Astrocyte of the cerebellum (primary cell): ENCODE measurements around the gene BAZ2B.
"Not testable (repeated sequence)": the region's sequence is repeated elsewhere in the genome, so short reads cannot be mapped to it uniquely, and the experiment has no call there.

Experiments used
- DNase-seq: peaks from one replicate; pipeline ENCODE4 v3.0.0-alpha.2; 2011; ENCODE audit warnings: low read depth
- H3K4me3 ChIP-seq: 2 replicates; pipeline ENCODE4 v1.5.1; 2011; ENCODE audit warnings: mild to moderate bottlenecking, low read depth, low read length, moderate library complexity
- CTCF ChIP-seq: IDR thresholded peaks from 2 replicates; pipeline ENCODE4 v1.5.1; 2012; ENCODE audit warnings: low read length, low read depth, moderate library complexity, mild to moderate bottlenecking; ENCODE audit errors: missing control alignments
- in situ Hi-C: cut with HindIII; loops from 2 replicates; pipeline ENCODE4 v1.10.0; 2017; ENCODE audit warnings: low sequenced_read_pairs

Gene BAZ2B

GRCh38 chr2:159635006-159635789, 18.9 kb upstream of the BAZ2B start:
- no peak for DNase-seq
- in situ Hi-C loops = no loop called here
- no peak overlapping the region for H3K4me3 ChIP-seq
- no peak for TF ChIP-seq CTCF

GRCh38 chr2:159633219-159633618, 16.9 kb upstream of the BAZ2B start:
- no peak for DNase-seq
- TF ChIP-seq CTCF = no peak
- in situ Hi-C loops = no loop called here
- H3K4me3 ChIP-seq = no peak overlapping the region

GRCh38 chr2:159625628-159626027, 9.3 kb upstream of the BAZ2B start:
- DNase-seq, in situ Hi-C loops, H3K4me3 ChIP-seq: not testable (repeated sequence)

- H3K4me3 ChIP-seq = no peak overlapping the region
- in situ Hi-C loops = no loop called here
- no peak for TF ChIP-seq CTCF
Measured at GRCh38 chr2:159623436-159623835, 7.1 kb upstream of the BAZ2B start.

GRCh38 chr2:159622966-159623365, 6.6 kb upstream of the BAZ2B start:
- in situ Hi-C loops = no loop called here
- no peak for DNase-seq
- H3K4me3 ChIP-seq = no peak overlapping the region
- TF ChIP-seq CTCF = no peak

More at GRCh38 chr2:159623436-159623835, 7.1 kb upstream of the BAZ2B start:
- no peak for DNase-seq

GRCh38 chr2:159620796-159621195, 4.4 kb upstream of the BAZ2B start:
- no peak overlapping the region for H3K4me3 ChIP-seq
- TF ChIP-seq CTCF = no peak
- in situ Hi-C loops = no loop called here
- DNase-seq = no peak

- TF ChIP-seq CTCF = no peak
- peak overlapping the region; percentile 78 for H3K4me3 ChIP-seq
- no peak for DNase-seq
- in situ Hi-C loops = no loop called here
Measured at GRCh38 chr2:159617646-159618045, 1.3 kb upstream of the BAZ2B start.
